Mucosa of gallbladder (tissue), 1 donor: ENCODE data around the gene MARS1. TPM values are rescaled to one million over a fixed set of nuclear protein-coding genes. Genes with fewer than 3 reads are reported as not detected.
"Not testable (repeated sequence)": the region's sequence is repeated elsewhere in the genome, so short reads cannot be mapped to it uniquely, and the experiment has no call there.

Experiments used
- DNase-seq: peaks from one replicate; pipeline ENCODE4 v3.0.0-alpha.2; 2020; ENCODE audit warnings: low spot score
- total RNA-seq: library from RNA; stranded (reverse); gene quantifications from one replicate; pipeline ENCODE4 v1.2.1, GENCODE V29; 2021
- donor health status: DM: no; HTN: no; CAD: no.

MARS1 gene
- 116 TPM for total RNA-seq

- DNase-seq = peak; percentile 96
Observed at GRCh38 chr12:57487597-57488401, at the start of gene MARS1. MARS1 (plus strand) TSS chr12:57488068; CDS start chr12:57488091, 23 bp downstream.

GRCh38 chr12:57438400-57438799, 49.5 kb upstream of the MARS1 start:
- DNase-seq = no peak

DNA sequence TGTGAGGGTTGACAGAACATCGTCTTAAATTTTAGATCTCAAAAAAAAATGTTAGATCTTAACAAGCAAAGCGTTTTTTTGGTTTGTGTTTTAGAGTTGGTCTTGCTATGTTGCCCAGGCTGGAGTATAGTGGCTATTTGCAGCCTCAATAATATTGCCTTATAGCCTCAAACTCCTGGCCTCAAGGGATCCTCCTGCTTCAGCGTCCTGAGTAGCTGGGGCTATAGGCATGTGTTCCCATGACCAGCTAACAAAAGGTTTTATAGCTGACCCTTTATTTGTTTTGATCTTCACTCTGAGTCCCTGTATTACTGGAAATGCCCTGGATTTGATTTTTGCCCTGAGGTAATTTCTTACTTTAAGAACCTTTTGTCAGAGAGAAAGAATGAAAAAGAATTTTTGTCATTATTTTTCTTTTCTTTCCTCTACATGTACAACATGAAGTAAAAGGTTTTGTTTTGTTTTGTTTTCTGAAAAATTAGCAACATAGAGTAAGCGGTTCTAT, 48.1 kb upstream of the MARS1 start:
- no peak for DNase-seq

- DNase-seq = not testable (repeated sequence)
Observed at GRCh38 chr12:57441393-57441792, 46.5 kb upstream of the MARS1 start.

DNA sequence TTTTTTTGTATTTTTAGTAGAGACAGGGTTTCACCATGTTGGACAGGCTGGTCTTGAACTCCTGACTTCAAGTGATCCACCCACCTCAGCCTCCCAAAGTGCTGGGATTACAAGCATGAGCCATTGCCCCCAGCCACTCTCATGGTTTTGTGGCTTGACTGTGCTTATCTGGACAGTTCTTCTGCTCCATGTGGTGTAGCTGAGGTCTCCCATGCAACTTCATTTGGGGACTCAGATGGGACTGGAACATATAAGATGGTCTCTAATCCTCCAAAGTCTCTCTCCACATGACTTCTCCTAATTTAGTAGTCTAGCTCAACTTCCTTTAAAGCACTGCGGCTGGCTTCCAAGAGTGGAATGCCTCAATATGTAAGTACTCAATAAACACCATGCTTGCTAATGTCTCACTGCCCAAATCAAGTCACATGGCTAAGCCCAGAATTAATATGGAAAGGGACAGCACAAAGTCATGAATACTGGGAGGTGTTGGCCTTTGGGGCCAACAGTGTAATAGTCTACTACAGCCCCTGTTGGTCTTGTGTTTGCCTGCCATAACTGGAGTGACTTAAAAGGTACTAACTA, 45.9 kb upstream of the MARS1 start:
- no peak for DNase-seq

GRCh38 chr12:57444337-57444736, 43.5 kb upstream of the MARS1 start:
- not testable (repeated sequence) for DNase-seq

- DNase-seq = no peak
Observed at GRCh38 chr12:57444744-57445143, 43.1 kb upstream of the MARS1 start.

- no peak for DNase-seq
Observed at GRCh38 chr12:57446292-57446960, 41.4 kb upstream of the MARS1 start.

DNA sequence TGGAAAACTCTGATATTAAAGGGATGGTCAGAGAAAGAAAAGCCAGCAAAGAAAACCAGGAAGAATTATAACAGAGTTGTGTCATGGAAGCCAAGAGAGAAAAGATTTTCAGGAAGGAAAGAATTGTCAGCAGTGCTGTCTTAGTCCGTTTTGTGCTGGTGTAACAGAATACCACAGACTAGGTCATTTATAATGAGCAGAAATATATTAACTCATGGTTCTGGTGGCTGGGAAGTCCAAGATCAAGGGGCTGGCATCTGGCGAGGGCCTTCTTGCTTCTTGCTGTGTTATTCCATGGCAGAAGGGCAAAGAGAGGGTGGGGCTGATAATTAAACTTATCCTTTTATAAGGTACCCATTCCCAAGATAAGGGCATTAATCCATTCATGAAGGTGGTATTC, 39.2 kb upstream of the MARS1 start:
- no peak for DNase-seq

- no peak for DNase-seq
Observed at GRCh38 chr12:57449375-57449774, 38.5 kb upstream of the MARS1 start.

DNA sequence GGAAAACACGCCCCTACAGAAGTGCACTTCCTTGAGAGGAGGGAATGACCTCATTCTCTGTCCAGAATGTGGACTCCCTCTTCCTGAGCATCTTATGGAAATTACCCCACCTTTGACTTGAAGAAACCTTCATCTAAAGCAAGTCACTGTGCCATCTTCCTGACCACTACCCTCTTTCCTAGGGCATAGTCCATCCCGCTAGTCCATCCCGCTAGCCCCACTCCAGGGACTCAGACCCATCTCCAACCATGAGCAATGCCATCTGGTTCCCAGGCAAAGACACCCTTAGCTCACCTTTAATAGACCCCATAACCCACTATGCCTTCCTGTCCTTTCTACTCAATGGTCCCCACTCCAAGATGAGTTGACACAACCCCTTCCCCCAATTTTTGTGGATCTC, 37.8 kb upstream of the MARS1 start:
- no peak for DNase-seq

GRCh38 chr12:57451233-57451778, 36.6 kb upstream of the MARS1 start:
- no peak for DNase-seq

DNA sequence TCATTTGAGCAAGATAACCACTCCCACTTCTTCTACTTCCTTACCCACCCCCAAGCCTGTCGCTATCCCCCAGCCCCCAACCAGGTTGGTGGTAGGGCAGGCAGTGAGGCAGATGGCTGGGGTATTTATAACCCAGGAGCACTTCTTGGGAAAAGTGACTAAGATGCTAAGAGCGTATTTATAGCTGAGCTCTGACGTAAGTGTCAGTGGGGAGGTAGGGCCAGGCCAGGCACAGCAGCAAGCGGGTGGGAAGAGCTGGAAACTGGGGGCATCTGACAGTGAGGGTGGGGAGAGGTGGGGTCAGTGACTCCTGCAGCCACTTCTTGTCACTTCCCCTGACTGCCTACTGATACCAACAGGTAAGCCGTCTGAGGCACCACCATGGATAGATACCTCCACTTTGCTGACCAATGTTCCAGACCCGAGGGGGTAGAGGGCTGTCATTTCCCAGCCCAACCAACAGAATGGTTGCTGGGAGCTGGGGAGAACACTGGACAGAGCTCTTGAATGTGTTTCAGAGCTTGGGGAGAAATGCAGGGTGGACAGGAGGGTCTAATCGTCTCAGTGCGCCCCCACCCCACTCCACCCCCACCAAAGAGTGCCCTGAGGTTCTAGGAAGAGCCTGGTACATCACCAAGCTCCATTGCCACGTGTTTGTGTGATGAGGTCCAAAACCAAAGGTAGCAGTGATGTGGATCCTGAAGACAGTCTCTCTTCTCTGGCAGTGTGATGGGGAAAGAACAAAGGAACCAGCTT, 35.5 kb upstream of the MARS1 start:
- DNase-seq = no peak

DNA sequence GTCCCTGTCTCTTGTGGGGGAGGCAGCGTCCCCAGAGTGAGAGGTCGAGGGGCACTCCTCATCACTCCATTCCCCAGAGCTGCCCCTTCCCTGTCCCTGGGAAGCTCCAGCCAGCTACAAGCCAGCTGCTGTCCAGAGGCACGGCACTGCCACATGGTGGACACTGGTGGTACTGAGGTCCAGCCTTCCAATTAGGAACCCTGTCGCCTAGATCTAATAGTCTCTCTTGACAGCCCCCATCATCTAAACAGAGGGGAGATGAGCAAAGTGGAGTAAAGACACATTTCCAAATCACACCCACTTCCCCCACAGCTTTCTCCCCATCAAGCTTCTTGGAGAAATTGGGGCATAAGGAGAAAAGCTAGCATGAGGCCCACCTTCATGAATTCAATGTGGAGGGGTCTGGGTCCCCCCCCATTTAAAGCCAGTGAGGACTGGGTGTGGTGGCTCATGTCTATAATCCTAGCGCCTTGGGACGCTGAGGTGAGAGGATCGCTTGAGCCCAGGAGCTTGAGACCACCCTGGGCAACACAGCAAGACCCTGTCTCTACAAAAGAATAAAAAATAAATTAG, 34.8 kb upstream of the MARS1 start:
- DNase-seq = peak; percentile 76

- DNase-seq = no peak
Observed at GRCh38 chr12:57454213-57454565, 33.7 kb upstream of the MARS1 start.

DNA sequence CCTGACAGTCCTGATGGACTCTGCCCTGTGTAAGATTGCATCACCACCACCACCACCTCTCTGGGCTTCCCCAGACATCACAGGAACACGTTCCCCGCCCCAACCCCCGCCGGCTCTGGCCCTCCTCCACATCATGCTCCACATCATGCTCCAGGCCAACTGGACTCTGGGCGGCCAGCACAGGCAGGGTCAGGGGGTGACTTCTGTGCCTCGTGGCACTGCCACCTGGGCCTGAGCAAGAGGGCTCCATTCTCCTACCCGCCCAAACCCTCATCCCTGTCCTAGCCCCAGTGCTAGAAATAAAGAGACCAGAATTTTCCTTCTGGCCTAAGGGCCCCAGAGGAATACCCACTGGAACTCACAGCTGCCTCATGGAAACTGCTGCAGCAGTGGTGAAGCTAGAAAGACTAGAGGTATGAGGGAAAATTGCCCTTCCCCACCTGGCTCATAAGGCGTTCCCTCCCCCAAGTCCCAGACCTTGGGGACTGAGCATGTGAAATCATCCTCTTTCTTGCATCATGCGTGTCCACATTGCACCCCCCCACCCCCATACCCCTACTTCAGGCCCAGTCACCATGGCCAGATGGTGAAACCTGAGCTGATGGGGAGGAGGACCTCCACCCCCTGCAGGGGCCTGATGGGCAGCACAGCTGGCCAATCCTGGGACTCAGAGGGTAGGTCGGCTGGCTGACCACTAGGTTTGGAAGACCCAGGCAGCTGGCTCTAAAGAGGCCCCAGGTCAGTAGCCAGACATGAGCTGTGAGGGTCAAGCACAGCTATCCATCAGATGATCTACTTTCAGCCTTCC, 33.1 kb upstream of the MARS1 start, which contains the start of gene INHBE:
TSS of gene INHBE (plus strand) at position 742 of the 808 bp plus-strand sequence. CDS start 230 bp downstream, outside the sequence.
- DNase-seq = peak; percentile 73

DNA sequence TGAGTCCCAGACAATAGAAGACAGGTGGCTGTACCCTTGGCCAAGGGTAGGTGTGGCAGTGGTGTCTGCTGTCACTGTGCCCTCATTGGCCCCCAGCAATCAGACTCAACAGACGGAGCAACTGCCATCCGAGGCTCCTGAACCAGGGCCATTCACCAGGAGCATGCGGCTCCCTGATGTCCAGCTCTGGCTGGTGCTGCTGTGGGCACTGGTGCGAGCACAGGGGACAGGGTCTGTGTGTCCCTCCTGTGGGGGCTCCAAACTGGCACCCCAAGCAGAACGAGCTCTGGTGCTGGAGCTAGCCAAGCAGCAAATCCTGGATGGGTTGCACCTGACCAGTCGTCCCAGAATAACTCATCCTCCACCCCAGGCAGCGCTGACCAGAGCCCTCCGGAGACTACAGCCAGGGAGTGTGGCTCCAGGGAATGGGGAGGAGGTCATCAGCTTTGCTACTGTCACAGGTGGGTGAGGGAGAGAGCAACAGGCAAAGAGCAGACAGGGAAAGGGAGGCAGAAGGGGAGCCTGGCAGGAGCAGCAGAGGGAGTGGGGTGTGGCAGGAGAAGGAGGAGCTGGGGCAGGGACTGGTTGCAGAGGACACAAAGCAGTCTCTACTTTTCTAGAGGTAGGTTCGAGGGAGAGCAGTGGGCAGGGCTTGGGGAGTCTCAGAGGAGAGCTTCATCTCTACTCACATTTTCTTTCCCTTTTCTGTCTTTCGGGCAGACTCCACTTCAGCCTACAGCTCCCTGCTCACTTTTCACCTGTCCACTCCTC, 32.3 kb upstream of the MARS1 start:
- no peak for DNase-seq

- DNase-seq = no peak
Observed at GRCh38 chr12:57456145-57456700, 31.6 kb upstream of the MARS1 start.
